ENCODE measurements around the gene ARHGAP31. TPM values are rescaled to one million over a fixed set of nuclear protein-coding genes. Genes with fewer than 3 reads are reported as not detected.

The ARHGAP31 gene
- total RNA-seq = 5.4 and 6.3 TPM in 2 replicates
- long read RNA-seq, partial matches to known transcripts = 0 of 4 reads
- long read RNA-seq, other reads (novel, unspliced or antisense) = 4 of 4 reads

GRCh38 chr3:119293871-119294695 lies at the start of gene ARHGAP31:
Gene ARHGAP31 (plus strand): TSS chr3:119294383. CDS start chr3:119294905, 522 bp downstream.
- no peaks in the 10 kb centered on the region for H3K9me3 Mint-ChIP-seq
- H3K4me3 Mint-ChIP-seq = peak within 1 kb of the TSS; percentile 93
- H3K27me3 Mint-ChIP-seq (ENCODE audit: low read depth) = peaks cover 15% of the 10 kb centered on the region
- TF ChIP-seq CTCF (conservative IDR thresholded peaks at IDR 0.05) = no peak
- no peaks in the 10 kb centered on the region for H3K36me3 Mint-ChIP-seq (ENCODE audit: low read depth)
- peak; percentile 38 for DNase-seq (ENCODE audit: low read depth, low spot score)
- no peak within 1 kb of the TSS for H3K27ac Mint-ChIP-seq (ENCODE audit: unreplicated experiment)
- H3K4me1 Mint-ChIP-seq = peaks cover 43% of the 10 kb centered on the region

GRCh38 chr3:119245778-119246177 lies 48.4 kb upstream of the ARHGAP31 start:
- Mint-ChIP-seq H3K4me3 (no peak overlapping the region), H3K9me3 (peaks cover 6% of the 10 kb centered on the region)

GRCh38 chr3:119255214-119255613 lies 39.0 kb upstream of the ARHGAP31 start:
- Mint-ChIP-seq H3K27ac (ENCODE audit: unreplicated experiment) (no peak overlapping the region), H3K4me1 (no peaks in the 10 kb centered on the region), H3K9me3 (no peaks in the 10 kb centered on the region), H3K4me3 (no peak overlapping the region), H3K27me3 (ENCODE audit: low read depth) (no peaks in the 10 kb centered on the region), H3K36me3 (ENCODE audit: low read depth) (no peaks in the 10 kb centered on the region)
- TF ChIP-seq CTCF (conservative IDR thresholded peaks at IDR 0.05) = no peak
- DNase-seq (ENCODE audit: low read depth, low spot score) = no peak

More at GRCh38 chr3:119245778-119246177, 48.4 kb upstream of the ARHGAP31 start:
- no peaks in the 10 kb centered on the region for H3K27me3 Mint-ChIP-seq (ENCODE audit: low read depth)
- H3K4me1 Mint-ChIP-seq = peaks cover 9% of the 10 kb centered on the region
- peaks cover 3% of the 10 kb centered on the region for H3K36me3 Mint-ChIP-seq (ENCODE audit: low read depth)
- no peak for TF ChIP-seq CTCF (conservative IDR thresholded peaks at IDR 0.05)
- no peak for DNase-seq (ENCODE audit: low read depth, low spot score)
- H3K27ac Mint-ChIP-seq (ENCODE audit: unreplicated experiment) = no peak overlapping the region

- no peak for TF ChIP-seq CTCF (conservative IDR thresholded peaks at IDR 0.05)
- no peaks in the 10 kb centered on the region for H3K4me1 Mint-ChIP-seq
- H3K27ac Mint-ChIP-seq (ENCODE audit: unreplicated experiment) = no peak overlapping the region
- H3K27me3 Mint-ChIP-seq (ENCODE audit: low read depth) = no peaks in the 10 kb centered on the region
- no peaks in the 10 kb centered on the region for H3K9me3 Mint-ChIP-seq
- no peaks in the 10 kb centered on the region for H3K36me3 Mint-ChIP-seq (ENCODE audit: low read depth)
- no peak overlapping the region for H3K4me3 Mint-ChIP-seq
- DNase-seq (ENCODE audit: low read depth, low spot score) = no peak
Measured at GRCh38 chr3:119257111-119257510, 37.1 kb upstream of the ARHGAP31 start.

GRCh38 chr3:119257654-119258410 lies 36.4 kb upstream of the ARHGAP31 start:
- no peaks in the 10 kb centered on the region for H3K27me3 Mint-ChIP-seq (ENCODE audit: low read depth)
- no peaks in the 10 kb centered on the region for H3K9me3 Mint-ChIP-seq
- DNase-seq (ENCODE audit: low read depth, low spot score) = no peak
- H3K27ac Mint-ChIP-seq (ENCODE audit: unreplicated experiment) = no peak overlapping the region
- H3K4me1 Mint-ChIP-seq = no peaks in the 10 kb centered on the region
- H3K36me3 Mint-ChIP-seq (ENCODE audit: low read depth) = no peaks in the 10 kb centered on the region
- no peak for TF ChIP-seq CTCF (conservative IDR thresholded peaks at IDR 0.05)
- H3K4me3 Mint-ChIP-seq = no peak overlapping the region
